GM19328 (cell line): Measurements from ENCODE around the gene ADAMTSL4.

Experiments used
- ATAC-seq: cut with Tn5 transposase; IDR thresholded peaks from one replicate; pipeline ENCODE4 v1.9.1; 2021; ENCODE audit warnings: mild to moderate bottlenecking, moderate library complexity; ENCODE audit not compliant: unreplicated experiment

ADAMTSL4 gene

GRCh38 chr1:150532860-150533259, 16.3 kb upstream of the ADAMTSL4 start:
- ATAC-seq = no peak

DNA sequence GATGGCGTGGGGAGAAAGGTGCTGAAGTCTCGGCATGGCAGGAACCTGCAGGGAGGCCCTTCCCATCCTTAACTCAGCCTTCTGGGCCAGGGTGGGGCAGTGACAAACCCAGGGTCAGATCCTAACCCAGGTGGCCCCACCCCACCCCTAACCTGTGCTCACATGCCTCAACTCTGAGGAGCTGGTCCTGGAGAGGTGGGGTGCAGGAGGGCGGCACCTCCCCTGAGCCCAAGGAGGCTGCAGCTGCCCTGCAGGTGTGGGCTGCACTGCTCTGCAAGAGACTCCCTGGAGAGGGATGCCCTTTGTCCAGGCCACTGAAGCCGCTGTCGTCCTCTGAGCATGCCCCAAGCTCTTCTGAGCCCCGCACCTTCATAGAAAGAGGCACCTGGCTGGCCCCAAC, 15.2 kb upstream of the ADAMTSL4 start:
- ATAC-seq = no peak

GRCh38 chr1:150535511-150536287, 13.5 kb upstream of the ADAMTSL4 start:
- ATAC-seq = no peak

- ATAC-seq = no peak
Measured at GRCh38 chr1:150536836-150537731, 12.1 kb upstream of the ADAMTSL4 start.

GRCh38 chr1:150537732-150538684, 11.2 kb upstream of the ADAMTSL4 start:
- no peak for ATAC-seq

DNA sequence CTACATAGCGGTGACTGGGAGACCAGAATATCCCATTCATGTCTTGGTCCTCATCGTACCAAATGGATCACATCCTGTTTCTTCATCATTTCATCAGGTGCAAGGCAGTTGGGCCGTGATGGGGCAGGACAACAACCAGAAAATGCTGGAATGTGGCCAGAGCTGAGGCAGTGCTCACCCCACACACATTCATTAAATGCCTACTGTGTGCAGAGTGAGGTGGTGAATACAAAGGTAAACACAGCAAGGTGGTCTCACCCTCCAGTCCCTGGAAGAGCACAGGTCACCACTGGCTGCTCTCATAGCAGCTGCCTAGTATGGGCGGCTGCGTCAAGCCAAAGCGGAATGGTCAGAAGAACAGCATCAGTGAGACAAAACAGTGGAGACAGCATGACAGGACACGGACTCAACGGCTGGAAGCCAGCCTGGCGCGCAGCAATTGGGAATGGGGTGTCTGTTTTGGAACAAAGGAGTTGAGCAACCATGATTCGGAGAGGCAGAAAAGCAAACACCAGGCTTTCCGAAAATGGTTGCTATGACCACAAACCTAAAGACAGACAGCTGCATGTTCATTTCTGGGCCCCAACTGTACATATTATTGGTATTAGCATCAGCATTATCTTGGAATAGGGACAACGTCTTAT, 5.6 kb upstream of the ADAMTSL4 start:
- no peak for ATAC-seq

- no peak for ATAC-seq
Measured at GRCh38 chr1:150544204-150544603, 5.0 kb upstream of the ADAMTSL4 start.

DNA sequence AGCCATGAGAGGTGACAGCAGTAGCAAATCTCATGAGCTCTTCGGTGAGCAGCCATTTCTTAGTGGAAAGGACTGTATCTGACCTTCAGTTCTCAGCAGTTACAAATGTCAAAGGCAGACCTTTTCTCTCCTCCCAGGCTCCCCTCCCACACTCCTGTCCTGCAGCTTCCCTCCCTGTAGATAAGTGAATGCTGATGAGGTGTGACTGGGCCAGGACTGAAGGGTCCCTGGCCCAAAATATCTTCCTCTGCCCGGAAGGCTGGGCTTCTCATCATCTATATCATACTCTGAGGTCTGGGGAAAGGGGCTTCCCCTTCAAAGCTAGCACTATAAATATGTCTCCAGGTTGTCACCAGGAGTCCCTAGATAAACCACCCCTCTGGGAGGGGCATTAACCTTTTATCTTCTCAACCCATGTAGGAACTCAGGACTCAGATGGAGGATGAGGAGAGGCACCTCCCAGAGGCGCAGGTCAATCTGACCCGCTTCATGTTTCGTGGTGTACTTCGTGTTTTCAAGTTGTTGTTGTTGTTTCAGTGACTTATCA, 3.6 kb upstream of the ADAMTSL4 start:
- no peak for ATAC-seq

- no peak for ATAC-seq
Measured at GRCh38 chr1:150546294-150546937, 2.8 kb upstream of the ADAMTSL4 start.

GRCh38 chr1:150548324-150548631, 930 bp upstream of the ADAMTSL4 start:
- ATAC-seq = no peak

DNA sequence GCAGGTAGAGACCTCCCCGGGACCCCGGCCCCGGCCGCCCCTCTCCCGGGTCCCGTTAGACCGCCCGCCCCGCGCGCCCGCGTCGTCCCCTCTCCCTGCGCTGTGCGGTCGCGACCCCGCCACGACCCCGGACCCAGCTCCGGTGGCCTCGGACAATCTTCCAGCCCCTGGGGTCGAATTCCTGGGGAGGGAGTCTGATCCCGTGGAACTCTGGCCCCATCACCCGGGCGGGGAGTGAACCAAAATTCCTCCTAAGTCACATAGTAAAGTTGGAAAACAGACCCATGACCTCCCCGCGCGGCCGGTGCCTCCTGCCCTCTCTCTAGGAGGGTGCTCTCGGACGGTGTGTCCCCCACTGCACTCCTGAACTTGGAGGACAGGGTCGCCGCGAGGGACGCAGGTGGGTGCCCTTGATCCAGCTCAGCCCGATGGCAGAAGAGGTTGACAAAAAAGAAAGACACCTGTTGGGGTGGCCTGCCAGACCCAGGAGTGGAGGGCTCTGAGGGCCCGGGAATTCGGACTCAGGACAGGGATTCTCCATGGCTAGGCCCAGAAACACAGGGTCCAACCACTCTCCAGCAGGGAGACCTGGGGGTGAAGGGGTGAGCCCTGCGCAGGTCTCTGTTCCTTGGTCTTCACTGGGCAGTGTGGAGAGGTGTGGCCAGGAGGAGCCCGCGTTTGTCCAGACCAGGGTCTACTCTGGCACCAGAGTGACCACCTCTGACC, 451 bp downstream of the ADAMTSL4 start:
- no peak for ATAC-seq

- no peak for ATAC-seq
Measured at GRCh38 chr1:150550222-150551050, 1.2 kb downstream of the ADAMTSL4 start.

DNA sequence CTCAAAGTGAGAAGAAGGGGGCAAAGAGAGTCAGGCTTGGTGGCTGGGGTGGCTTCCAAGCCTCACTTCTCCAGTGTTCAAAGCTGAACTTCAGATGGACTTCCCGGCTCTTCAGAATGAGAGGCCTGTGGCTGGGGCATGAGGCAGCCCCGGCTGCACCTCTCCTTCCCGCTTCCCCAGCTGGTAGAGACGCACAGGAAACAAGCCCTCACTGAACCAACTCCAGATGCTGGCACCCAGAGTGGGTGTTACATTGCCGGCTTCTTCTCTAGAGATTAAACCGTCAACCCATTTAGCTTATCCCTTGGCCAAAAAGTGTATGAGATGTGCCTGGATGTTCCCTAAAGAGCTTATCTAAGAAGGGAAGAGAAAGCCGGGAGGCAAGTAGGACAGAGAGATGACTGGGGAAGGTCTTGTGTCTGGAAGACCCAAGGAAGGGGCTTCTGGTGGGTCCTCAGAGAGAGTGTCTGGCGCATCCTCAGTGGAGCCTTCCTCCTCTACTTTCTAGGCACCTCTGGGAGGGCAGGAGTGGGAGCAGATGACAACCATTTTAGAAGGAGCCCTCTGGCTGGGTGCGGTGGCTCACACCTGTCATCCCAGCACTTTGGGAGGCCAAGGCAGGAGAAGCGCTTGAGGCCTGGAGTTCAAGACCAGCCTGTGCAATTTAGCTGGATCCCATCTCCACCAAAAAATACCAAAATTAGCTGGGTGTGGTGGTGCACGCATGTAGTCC, 2.0 kb downstream of the ADAMTSL4 start:
- ATAC-seq = no peak

GRCh38 chr1:150551784-150552127, 2.5 kb downstream of the ADAMTSL4 start:
- ATAC-seq = no peak

DNA sequence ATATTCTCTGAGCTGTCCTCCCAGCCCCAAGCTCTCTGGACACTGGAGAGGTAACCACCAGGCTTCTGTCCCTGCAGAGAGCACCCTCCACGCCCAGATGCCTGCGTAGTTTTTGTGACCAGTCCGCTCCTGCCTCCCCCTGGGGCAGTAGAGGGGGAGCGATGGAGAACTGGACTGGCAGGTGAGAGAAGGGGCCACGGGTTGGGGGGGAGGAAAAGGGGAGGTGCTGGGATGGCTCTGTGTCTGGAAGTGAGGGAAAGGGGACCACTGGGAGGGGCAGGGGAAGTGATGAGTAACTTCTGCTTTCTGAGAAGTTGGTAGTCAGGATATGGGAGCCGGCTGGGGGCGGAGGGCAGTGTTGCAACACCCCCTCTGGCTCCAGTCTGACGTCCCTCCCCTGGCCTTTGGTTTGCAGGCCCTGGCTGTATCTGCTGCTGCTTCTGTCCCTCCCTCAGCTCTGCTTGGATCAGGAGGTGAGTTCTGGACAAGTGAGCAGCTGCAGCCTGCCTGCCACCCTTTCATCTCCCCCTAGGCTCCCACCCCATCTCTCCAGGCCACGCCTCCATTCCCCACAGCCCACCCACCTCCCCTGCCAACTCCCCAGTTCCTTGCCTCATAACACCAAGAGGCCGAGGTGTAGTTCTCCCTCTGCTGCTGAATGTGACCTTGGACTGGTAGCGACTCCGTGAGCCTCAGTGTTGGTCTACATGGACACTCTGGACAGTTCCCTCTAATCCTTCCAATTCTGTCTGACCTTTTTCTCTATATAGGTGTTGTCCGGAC, 3.1 kb downstream of the ADAMTSL4 start:
- no peak for ATAC-seq

GRCh38 chr1:150552911-150553289, 3.7 kb downstream of the ADAMTSL4 start:
- ATAC-seq = no peak
